SK-N-SH treated with all-trans-retinoic acid at 6 μM for 48 hours (cell line): Measurements from ENCODE around the gene ARL16.

Experiments used
- PATZ1 ChIP-seq: fragments of 250-450 bp; sonication (Bioruptor Pico); IDR thresholded peaks from 2 replicates; pipeline ENCODE4 v1.8.0; 2020; ENCODE audit warnings: mild to moderate bottlenecking, moderate library complexity, borderline replicate concordance
- POU6F1 ChIP-seq: fragments of 250-450 bp; sonication (Bioruptor Pico); IDR thresholded peaks from 2 replicates; pipeline ENCODE4 v1.8.0; 2021; ENCODE audit warnings: low read depth, mild to moderate bottlenecking, moderate library complexity, borderline replicate concordance
- PPARA ChIP-seq: fragments of 250-450 bp; sonication (Bioruptor Pico); IDR thresholded peaks from 2 replicates; pipeline ENCODE4 v1.5.0; 2020; ENCODE audit warnings: mild to moderate bottlenecking, borderline replicate concordance
- TCF4 ChIP-seq: fragments of 250-450 bp; sonication (Bioruptor Pico); IDR thresholded peaks from 2 replicates; pipeline ENCODE4 v1.8.0; 2021; ENCODE audit warnings: mild to moderate bottlenecking, moderate library complexity, borderline replicate concordance
- ZC3H10 ChIP-seq: fragments of 250-450 bp; sonication (Bioruptor Pico); IDR thresholded peaks from 2 replicates; pipeline ENCODE4 v1.5.1; 2021; ENCODE audit warnings: mild to moderate bottlenecking, moderate library complexity

GRCh38 chr17:81705518-81706231, 22.1 kb upstream of the ARL16 start:
- TF ChIP-seq TCF4 (no peak), PATZ1 (CRISPR knock-in tag) (no peak), POU6F1 (CRISPR knock-in tag) (no peak), ZC3H10 (CRISPR knock-in tag) (no peak), PPARA (CRISPR knock-in tag) (no peak)
